Right ventricle myocardium inferior (tissue), 1 donor: ENCODE measurements around the gene ALPG. TPM values are rescaled to one million over a fixed set of nuclear protein-coding genes. Genes with fewer than 3 reads are reported as not detected.
"Not testable (repeated sequence)": the region's sequence is repeated elsewhere in the genome, so short reads cannot be mapped to it uniquely, and the experiment has no call there.

ENCODE experiments used
- ATAC-seq: fragments of 200-7000 bp; cut with Tn5 transposase; one replicate; pipeline ENCODE4 v1.9.1; 2020; ENCODE audit warnings: mild to moderate bottlenecking, moderate library complexity
- DNase-seq: peaks from one replicate; pipeline ENCODE4 v3.0.0; 2021; ENCODE audit errors: missing footprints
- intact Hi-C: fragments of 100-400 bp; cut with DNase I; formaldehyde crosslinking; loops from one replicate; pipeline ENCODE4 v1.11.0; 2022
- total RNA-seq: library from RNA; stranded (reverse); fragmentation: NEBNext Ultra II Directional; extraction: Animal tissue kit (Norgen Biotek cat#: 25700); gene quantifications from one replicate; pipeline ENCODE4 v1.2.1, GENCODE V29; 2021
- donor health status: DM: no; HTN: yes; CAD: no; lungs with severe emphysema.

ALPG gene
- total RNA-seq, 1 donor from 2014 or later: not detected

GRCh38 chr2:232375164-232375563, 31.5 kb upstream of the ALPG start:
- ATAC-seq (no peak), DNase-seq (no peak)
- intact Hi-C loops: no loop called here

- no peak for ATAC-seq
- intact Hi-C loops: no loop called here
- no peak for DNase-seq
Measured at GRCh38 chr2:232376260-232376659, 30.4 kb upstream of the ALPG start.

GRCh38 chr2:232376713-232377112, 29.9 kb upstream of the ALPG start:
- ATAC-seq (no peak), DNase-seq (no peak)
- intact Hi-C loops: no loop called here

- DNase-seq (no peak), ATAC-seq (no peak)
- intact Hi-C loops: no loop called here
Measured at GRCh38 chr2:232377319-232377718, 29.3 kb upstream of the ALPG start.

GRCh38 chr2:232377841-232378734, 28.6 kb upstream of the ALPG start:
- DNase-seq: no peak
- intact Hi-C loops: no loop called here
- no peak for ATAC-seq

- ATAC-seq, intact Hi-C loops, DNase-seq: not testable (repeated sequence)
Measured at GRCh38 chr2:232378735-232379151, 27.9 kb upstream of the ALPG start, which contains the start of gene ALPP. Gene ALPP, plus strand, starts transcription at chr2:232378751. Its CDS starts 52 bp downstream, at chr2:232378803.

- intact Hi-C loops, ATAC-seq, DNase-seq: not testable (repeated sequence)
Measured at GRCh38 chr2:232379610-232380590, 26.7 kb upstream of the ALPG start.

GRCh38 chr2:232381204-232382031, 25.2 kb upstream of the ALPG start:
- intact Hi-C loops, DNase-seq, ATAC-seq: not testable (repeated sequence)

- ATAC-seq (no peak), DNase-seq (no peak)
- intact Hi-C loops: no loop called here
Measured at GRCh38 chr2:232382331-232383225, 24.1 kb upstream of the ALPG start.

GRCh38 chr2:232384466-232384865, 22.2 kb upstream of the ALPG start:
- no peak for ATAC-seq
- no peak for DNase-seq
- intact Hi-C loops: no loop called here

- intact Hi-C loops, ATAC-seq, DNase-seq: not testable (repeated sequence)
Measured at GRCh38 chr2:232385058-232385457, 21.6 kb upstream of the ALPG start.

- ATAC-seq: no peak
- intact Hi-C loops: no loop called here
- no peak for DNase-seq
Measured at GRCh38 chr2:232385660-232386489, 20.8 kb upstream of the ALPG start.

- intact Hi-C loops: no loop called here
- ATAC-seq: no peak
- no peak for DNase-seq
Measured at GRCh38 chr2:232386490-232386739, 20.2 kb upstream of the ALPG start.

GRCh38 chr2:232386740-232387450, 19.7 kb upstream of the ALPG start:
- no peak for DNase-seq
- intact Hi-C loops: no loop called here
- ATAC-seq: no peak

GRCh38 chr2:232387451-232388171, 19.0 kb upstream of the ALPG start:
- ATAC-seq (no peak), DNase-seq (no peak)
- intact Hi-C loops: no loop called here
